ENCODE results near the gene TUBAL3. TPM values are rescaled to one million over a fixed set of nuclear protein-coding genes. Genes with fewer than 3 reads are reported as not detected.

Gene TUBAL3
- total RNA-seq, 1 experiment from 2014 or later: 0.98 TPM

GRCh38 chr10:5424751-5425150 is 20.1 kb upstream of the TUBAL3 start:
- peaks cover 4 to 12% of the 10 kb centered on the region in 2 experiments; a peak in 2 of 4 replicates for H3K36me3 ChIP-seq (ENCODE audit: control insufficient read depth in 1 of 2, insufficient read depth in 2 of 2, low read length in 2 of 2)
- no TSS peak for BruUV-seq (replicated peaks)
- no peak overlapping the region for H3K4me2 ChIP-seq (ENCODE audit: low read length)
- peaks cover 93% of the 10 kb centered on the region for H3K79me2 ChIP-seq (ENCODE audit: insufficient read depth, low read length)
- RAD21 ChIA-PET (ENCODE audit: low non-redundant PET in 1 of 2, low total read pairs in 2 of 2, uncharacterized antibody in 2 of 2, unreplicated experiment in 2 of 2): no interaction called here
- no peak for ATAC-seq
- no peak overlapping the region for H3K9ac ChIP-seq (ENCODE audit: low read length)
- no peaks in the 10 kb centered on the region for H3K4me1 ChIP-seq (ENCODE audit: control insufficient read depth in 1 of 2, insufficient read depth in 2 of 2, low read length in 2 of 2)
- no peak overlapping the region for H2AFZ ChIP-seq (ENCODE audit: low read depth, low read length, poor library complexity, severe bottlenecking)
- POLR2A ChIA-PET: interaction anchor here (1.1 kb wide), 1 partner anchor 22 kb away, joined by 3 read pairs; no protein-coding TSS in a partner anchor
- no peak overlapping the region for H3K27ac ChIP-seq (ENCODE audit: low read depth, low read length)
- H3K27me3 ChIP-seq (ENCODE audit: insufficient read depth, low read length): no peaks in the 10 kb centered on the region
- H3K9me3 ChIP-seq (ENCODE audit: control insufficient read depth in 1 of 2, insufficient read depth in 1 of 2, low read depth in 1 of 2, low read length in 2 of 2): no peaks in the 10 kb centered on the region; a peak in 1 of 4 replicates
- CTCF ChIA-PET: interaction anchor here (1.0 to 2.9 kb wide), 5 partner anchors 9 to 610 kb away, joined by 3 to 23 read pairs (median 3); no protein-coding TSS in a partner anchor
- TF ChIP-seq SRF (IDR thresholded peaks at IDR 0.05; ENCODE audit: low read depth) (no peak), ZFX (IDR thresholded peaks at IDR 0.05) (no peak), POLR2A (IDR thresholded peaks at IDR 0.05; ENCODE audit: borderline replicate concordance, extremely low read depth, insufficient read depth, insufficient read length) (no peak), ZNF274 (IDR thresholded peaks at IDR 0.05; ENCODE audit: low read depth, low read length) (no peak), EGR1 (IDR thresholded peaks at IDR 0.05; ENCODE audit: low read depth) (no peak), YY1 (IDR thresholded peaks at IDR 0.05; ENCODE audit: extremely low read depth, insufficient replicate concordance, low read depth, low read length) (no peak), RAD21 (IDR thresholded peaks at IDR 0.05; ENCODE audit: low read depth) (no peak), REST (IDR thresholded peaks at IDR 0.05; ENCODE audit: low read depth) (no peak)
- intact Hi-C loops (cut with micrococcal nuclease): no loop called here
- no peak overlapping the region for H3K4me3 ChIP-seq (replicated peaks in 1 of 2; ENCODE audit: low read depth in 1 of 2, low read length in 2 of 2)
- peaks cover 6% of the 10 kb centered on the region; the same call in 1 of the 2 replicates for H4K20me1 ChIP-seq (ENCODE audit: insufficient read depth)
- DNase-seq (ENCODE audit: low read depth, low spot score): no peak
- H3K9me2 ChIP-seq (ENCODE audit: insufficient read depth): no peaks in the 10 kb centered on the region

All from HCT116 (cell line).